GM18868 (cell line): ENCODE data around the gene BARX1.
"Not testable (repeated sequence)": the region's sequence is repeated elsewhere in the genome, so short reads cannot be mapped to it uniquely, and the experiment has no call there.

Experiments used
- ATAC-seq: cut with Tn5 transposase; IDR thresholded peaks from one replicate; pipeline ENCODE4 v1.9.1; 2021; ENCODE audit warnings: mild to moderate bottlenecking, moderate library complexity; ENCODE audit not compliant: unreplicated experiment

The BARX1 gene

GRCh38 chr9:93952784-93953495, 2.2 kb downstream of the BARX1 start:
- ATAC-seq = no peak

GRCh38 chr9:93952119-93952783, 2.9 kb downstream of the BARX1 start:
- ATAC-seq = no peak

GRCh38 chr9:93951655-93952118, 3.5 kb downstream of the BARX1 start:
- ATAC-seq = no peak

GRCh38 chr9:93950619-93951601, 4.2 kb downstream of the BARX1 start:
- no peak for ATAC-seq

- no peak for ATAC-seq
Observed at GRCh38 chr9:93949694-93950449, 5.3 kb downstream of the BARX1 start.

GRCh38 chr9:93949073-93949693, 6.0 kb downstream of the BARX1 start:
- ATAC-seq = no peak

GRCh38 chr9:93948441-93949072, 6.6 kb downstream of the BARX1 start:
- ATAC-seq = no peak

- ATAC-seq = no peak
Observed at GRCh38 chr9:93947409-93948070, 7.6 kb downstream of the BARX1 start.

GRCh38 chr9:93946338-93946712, 8.8 kb downstream of the BARX1 start:
- ATAC-seq = no peak

- no peak for ATAC-seq
Observed at GRCh38 chr9:93945400-93946337, 9.5 kb downstream of the BARX1 start.

- no peak for ATAC-seq
Observed at GRCh38 chr9:93944011-93944410, 11.1 kb downstream of the BARX1 start.

- ATAC-seq = no peak
Observed at GRCh38 chr9:93942161-93942560, 13.0 kb downstream of the BARX1 start.

GRCh38 chr9:93941493-93941892, 13.7 kb downstream of the BARX1 start:
- no peak for ATAC-seq

- no peak for ATAC-seq
Observed at GRCh38 chr9:93940951-93941350, 14.2 kb downstream of the BARX1 start.

GRCh38 chr9:93939589-93939988, 15.6 kb downstream of the BARX1 start:
- ATAC-seq = not testable (repeated sequence)

- no peak for ATAC-seq
Observed at GRCh38 chr9:93937193-93937592, 18.0 kb downstream of the BARX1 start.

- ATAC-seq = no peak
Observed at GRCh38 chr9:93931905-93932304, 23.2 kb downstream of the BARX1 start.

- no peak for ATAC-seq
Observed at GRCh38 chr9:93930070-93930469, 25.1 kb downstream of the BARX1 start.
